Activated T-helper 1 cell treated with anti-CD3 and anti-CD28 coated beads, Interleukin-12 subunit alpha, Interleukin-12 subunit beta, Interleukin-2, Interleukin-4 antibody, amounts not matched to agents 30 ng/mL and 10 ng/mL and 1 ng/mL, durations not matched to agents 14 hours and 24 hours and 36 hours (primary cell): ENCODE measurements around the gene LHX5. TPM values are rescaled to one million over a fixed set of nuclear protein-coding genes. Genes with fewer than 3 reads are reported as not detected.
"Not testable (repeated sequence)": the region's sequence is repeated elsewhere in the genome, so short reads cannot be mapped to it uniquely, and the experiment has no call there.

Experiments
- DNase-seq: peaks from one replicate; pipeline ENCODE4 v3.0.0; 2021; ENCODE audit warnings: low spot score
- H3K27ac Mint-ChIP-seq: one replicate; pipeline ENCODE4 v1.8.0; 2021; ENCODE audit warnings: mild to moderate bottlenecking, mixed read lengths
- H3K27me3 Mint-ChIP-seq: one replicate; pipeline ENCODE4 v1.8.0; 2022; ENCODE audit warnings: mild to moderate bottlenecking, moderate library complexity, mixed read lengths; ENCODE audit not compliant: insufficient read depth
- H3K36me3 Mint-ChIP-seq: one replicate; pipeline ENCODE4 v1.8.0; 2021; ENCODE audit warnings: low read depth, mixed read lengths
- H3K4me1 Mint-ChIP-seq: one replicate; pipeline ENCODE4 v1.8.0; 2021; ENCODE audit warnings: low read depth, mixed read lengths
- H3K4me3 Mint-ChIP-seq: one replicate; pipeline ENCODE4 v1.8.0; 2021; ENCODE audit warnings: mild to moderate bottlenecking, moderate library complexity, mixed read lengths
- H3K9me3 Mint-ChIP-seq: one replicate; pipeline ENCODE4 v1.8.0; 2021; ENCODE audit warnings: mixed read lengths
- intact Hi-C: fragments of 100-400 bp; cut with micrococcal nuclease; formaldehyde crosslinking; loops from one replicate; pipeline ENCODE4 v1.15.1; 2024
- total RNA-seq: library from RNA; stranded (reverse); gene quantifications from 2 replicates; pipeline ENCODE4 v1.2.3, GENCODE V29; 2022

The LHX5 gene
- total RNA-seq: not detected in 2 replicates

- peak within 1 kb of the TSS; percentile 52 for H3K27ac Mint-ChIP-seq
- intact Hi-C loops: loop anchor here (5.0 kb wide), 2 partner anchors 971 to 1211 kb away; partner anchors contain the start of gene TBX3
- peaks cover 6% of the 10 kb centered on the region for H3K36me3 Mint-ChIP-seq
- no peak within 1 kb of the TSS for H3K4me3 Mint-ChIP-seq
- no peak for DNase-seq
- peaks cover 68% of the 10 kb centered on the region for H3K27me3 Mint-ChIP-seq
- H3K4me1 Mint-ChIP-seq: peaks cover 6% of the 10 kb centered on the region
- no peaks in the 10 kb centered on the region for H3K9me3 Mint-ChIP-seq
Measured at GRCh38 chr12:113471619-113472171, at the start of gene LHX5. Gene LHX5, minus strand, starts transcription at chr12:113471871. Its CDS starts 373 bp downstream, at chr12:113471498.

- peaks cover 53% of the 10 kb centered on the region for H3K27me3 Mint-ChIP-seq
- H3K4me1 Mint-ChIP-seq: no peaks in the 10 kb centered on the region
- no peaks in the 10 kb centered on the region for H3K9me3 Mint-ChIP-seq
- no peak for DNase-seq
- H3K4me3 Mint-ChIP-seq: no peak overlapping the region
- no peak overlapping the region for H3K27ac Mint-ChIP-seq
- no peaks in the 10 kb centered on the region for H3K36me3 Mint-ChIP-seq
- intact Hi-C loops: no loop called here
Measured at GRCh38 chr12:113519464-113520307, 48.0 kb upstream of the LHX5 start.

GRCh38 chr12:113515082-113515856 is 43.6 kb upstream of the LHX5 start:
- no peak overlapping the region for H3K27ac Mint-ChIP-seq
- no peak for DNase-seq
- H3K36me3 Mint-ChIP-seq: no peaks in the 10 kb centered on the region
- peaks cover 45% of the 10 kb centered on the region for H3K27me3 Mint-ChIP-seq
- H3K4me3 Mint-ChIP-seq: no peak overlapping the region
- no peaks in the 10 kb centered on the region for H3K4me1 Mint-ChIP-seq
- intact Hi-C loops: no loop called here
- H3K9me3 Mint-ChIP-seq: no peaks in the 10 kb centered on the region

GRCh38 chr12:113514602-113515001 is 42.9 kb upstream of the LHX5 start:
- Mint-ChIP-seq H3K27ac (no peak overlapping the region), H3K36me3 (no peaks in the 10 kb centered on the region), H3K4me3 (no peak overlapping the region), H3K4me1 (no peaks in the 10 kb centered on the region), H3K9me3 (no peaks in the 10 kb centered on the region), H3K27me3 (peaks cover 40% of the 10 kb centered on the region)
- DNase-seq: no peak
- intact Hi-C loops: no loop called here

GRCh38 chr12:113512568-113512967 is 40.9 kb upstream of the LHX5 start:
- no peaks in the 10 kb centered on the region for H3K9me3 Mint-ChIP-seq
- no peak overlapping the region for H3K4me3 Mint-ChIP-seq
- H3K36me3 Mint-ChIP-seq: no peaks in the 10 kb centered on the region
- no peaks in the 10 kb centered on the region for H3K4me1 Mint-ChIP-seq
- peaks cover 28% of the 10 kb centered on the region for H3K27me3 Mint-ChIP-seq
- intact Hi-C loops: no loop called here
- no peak overlapping the region for H3K27ac Mint-ChIP-seq
- no peak for DNase-seq

- Mint-ChIP-seq H3K36me3 (no peaks in the 10 kb centered on the region), H3K4me3 (no peak overlapping the region), H3K27ac (no peak overlapping the region), H3K9me3 (no peaks in the 10 kb centered on the region), H3K27me3 (peaks cover 5% of the 10 kb centered on the region), H3K4me1 (no peaks in the 10 kb centered on the region)
- intact Hi-C loops: no loop called here
- no peak for DNase-seq
Measured at GRCh38 chr12:113506867-113507266, 35.2 kb upstream of the LHX5 start.

- no peak overlapping the region for H3K27ac Mint-ChIP-seq
- H3K27me3 Mint-ChIP-seq: peaks cover 3% of the 10 kb centered on the region
Measured at GRCh38 chr12:113505941-113506340, 34.3 kb upstream of the LHX5 start.

GRCh38 chr12:113504917-113505316 is 33.2 kb upstream of the LHX5 start:
- H3K27ac Mint-ChIP-seq: no peak overlapping the region
- DNase-seq: no peak
- H3K36me3 Mint-ChIP-seq: no peaks in the 10 kb centered on the region
- intact Hi-C loops: no loop called here
- H3K4me3 Mint-ChIP-seq: no peak overlapping the region
- no peaks in the 10 kb centered on the region for H3K4me1 Mint-ChIP-seq
- H3K9me3 Mint-ChIP-seq: no peaks in the 10 kb centered on the region
- H3K27me3 Mint-ChIP-seq: peaks cover 6% of the 10 kb centered on the region

More at GRCh38 chr12:113505941-113506340, 34.3 kb upstream of the LHX5 start:
- no peak overlapping the region for H3K4me3 Mint-ChIP-seq
- H3K36me3 Mint-ChIP-seq: no peaks in the 10 kb centered on the region
- H3K4me1 Mint-ChIP-seq: no peaks in the 10 kb centered on the region
- DNase-seq: no peak
- no peaks in the 10 kb centered on the region for H3K9me3 Mint-ChIP-seq
- intact Hi-C loops: no loop called here

GRCh38 chr12:113500782-113501311 is 29.2 kb upstream of the LHX5 start:
- Mint-ChIP-seq H3K27me3 (peaks cover 7% of the 10 kb centered on the region), H3K36me3 (no peaks in the 10 kb centered on the region), H3K27ac (no peak overlapping the region), H3K4me3 (no peak overlapping the region), H3K4me1 (no peaks in the 10 kb centered on the region), H3K9me3 (no peaks in the 10 kb centered on the region)
- intact Hi-C loops: no loop called here
- no peak for DNase-seq

- intact Hi-C loops: no loop called here
- no peaks in the 10 kb centered on the region for H3K9me3 Mint-ChIP-seq
- no peaks in the 10 kb centered on the region for H3K4me1 Mint-ChIP-seq
- no peak overlapping the region for H3K27ac Mint-ChIP-seq
- peaks cover 7% of the 10 kb centered on the region for H3K27me3 Mint-ChIP-seq
- no peak for DNase-seq
- H3K36me3 Mint-ChIP-seq: no peaks in the 10 kb centered on the region
- H3K4me3 Mint-ChIP-seq: no peak overlapping the region
Measured at GRCh38 chr12:113500306-113500675, 28.6 kb upstream of the LHX5 start.

- H3K4me1 Mint-ChIP-seq: no peaks in the 10 kb centered on the region
- no peaks in the 10 kb centered on the region for H3K36me3 Mint-ChIP-seq
- no peaks in the 10 kb centered on the region for H3K9me3 Mint-ChIP-seq
- no peak overlapping the region for H3K4me3 Mint-ChIP-seq
- peaks cover 5% of the 10 kb centered on the region for H3K27me3 Mint-ChIP-seq
- no peak overlapping the region for H3K27ac Mint-ChIP-seq
- no peak for DNase-seq
- intact Hi-C loops: no loop called here
Measured at GRCh38 chr12:113498490-113498889, 26.8 kb upstream of the LHX5 start.

- no peak for DNase-seq
- intact Hi-C loops: no loop called here
- H3K27ac Mint-ChIP-seq: no peak overlapping the region
Measured at GRCh38 chr12:113497693-113498092, 26.0 kb upstream of the LHX5 start.

GRCh38 chr12:113495941-113496340 is 24.3 kb upstream of the LHX5 start:
- DNase-seq, intact Hi-C loops, H3K36me3 Mint-ChIP-seq, H3K27me3 Mint-ChIP-seq, H3K27ac Mint-ChIP-seq, H3K4me3 Mint-ChIP-seq, H3K9me3 Mint-ChIP-seq, H3K4me1 Mint-ChIP-seq: not testable (repeated sequence)

More at GRCh38 chr12:113497693-113498092, 26.0 kb upstream of the LHX5 start:
- H3K36me3 Mint-ChIP-seq: no peaks in the 10 kb centered on the region
- H3K27me3 Mint-ChIP-seq: peaks cover 5% of the 10 kb centered on the region
- H3K4me1 Mint-ChIP-seq: no peaks in the 10 kb centered on the region
- H3K9me3 Mint-ChIP-seq: no peaks in the 10 kb centered on the region
- no peak overlapping the region for H3K4me3 Mint-ChIP-seq
